COLO668 (cell line): ENCODE data around the gene TMEM121.
"Not testable (repeated sequence)": the region's sequence is repeated elsewhere in the genome, so short reads cannot be mapped to it uniquely, and the experiment has no call there.

Experiments
- DNase-seq: peaks from one replicate; lab custom pipeline; 2025; ENCODE audit not compliant: unreplicated experiment; lab: John Stamatoyannopoulos, UW

The TMEM121 gene

GRCh38 chr14:105541218-105541875, 15.0 kb downstream of the TMEM121 start:
- DNase-seq = no peak

GRCh38 chr14:105545676-105546075, 19.3 kb downstream of the TMEM121 start:
- DNase-seq = not testable (repeated sequence)

GRCh38 chr14:105546410-105546809, 20.0 kb downstream of the TMEM121 start:
- DNase-seq = not testable (repeated sequence)

GRCh38 chr14:105547072-105547471, 20.7 kb downstream of the TMEM121 start:
- not testable (repeated sequence) for DNase-seq

GRCh38 chr14:105547741-105548169, 21.4 kb downstream of the TMEM121 start:
- no peak for DNase-seq

- no peak for DNase-seq
Measured at GRCh38 chr14:105549481-105549880, 23.1 kb downstream of the TMEM121 start.

GRCh38 chr14:105554022-105554421, 27.6 kb downstream of the TMEM121 start:
- DNase-seq = no peak

GRCh38 chr14:105554523-105554922, 28.1 kb downstream of the TMEM121 start:
- no peak for DNase-seq

- not testable (repeated sequence) for DNase-seq
Measured at GRCh38 chr14:105557671-105558070, 31.3 kb downstream of the TMEM121 start.

GRCh38 chr14:105558449-105559154, 32.2 kb downstream of the TMEM121 start:
- not testable (repeated sequence) for DNase-seq

GRCh38 chr14:105559384-105560047, 33.1 kb downstream of the TMEM121 start:
- peak; percentile 40 for DNase-seq

- DNase-seq = not testable (repeated sequence)
Measured at GRCh38 chr14:105560048-105560669, 33.8 kb downstream of the TMEM121 start.

- DNase-seq = not testable (repeated sequence)
Measured at GRCh38 chr14:105561345-105561744, 35.0 kb downstream of the TMEM121 start.

GRCh38 chr14:105562713-105563346, 36.4 kb downstream of the TMEM121 start:
- no peak for DNase-seq

GRCh38 chr14:105563347-105563737, 37.0 kb downstream of the TMEM121 start:
- no peak for DNase-seq

- DNase-seq = not testable (repeated sequence)
Measured at GRCh38 chr14:105564536-105564935, 38.2 kb downstream of the TMEM121 start.

GRCh38 chr14:105565185-105565919, 39.0 kb downstream of the TMEM121 start:
- DNase-seq = not testable (repeated sequence)

- DNase-seq = not testable (repeated sequence)
Measured at GRCh38 chr14:105566248-105567163, 40.1 kb downstream of the TMEM121 start.
